H1 (cell line): ENCODE data around the gene GALNT18.

Source experiments
- CEBPB ChIP-seq: IDR thresholded peaks from 2 replicates; pipeline ENCODE4 v1.6.1; 2012; ENCODE audit warnings: low read depth, low read length
- HDAC2 ChIP-seq, 2 experiments: fragments of 300-600 bp in 1 of 2; sonication (generic) in 1 of 2; IDR thresholded peaks; 2 replicates each; pipeline ENCODE4 v1.6.1; 2011 to 2012; ENCODE audit warnings: low read depth in 2 of 2, low read length in 2 of 2, mild to moderate bottlenecking in 2 of 2, moderate library complexity in 2 of 2, borderline replicate concordance in 1 of 2, inconsistent platforms in 1 of 2
- HDAC6 ChIP-seq: IDR thresholded peaks from one replicate; pipeline ENCODE4 v1.7.1; 2012; ENCODE audit warnings: low read depth, mild to moderate bottlenecking, inconsistent platforms, low read length, moderate library complexity
- JUN ChIP-seq: IDR thresholded peaks from 2 replicates; pipeline ENCODE4 v1.6.1; 2011; ENCODE audit warnings: low read depth, mild to moderate bottlenecking, improper control_type of control experiment, low read length
- RAD21 ChIP-seq, 2 experiments: IDR thresholded peaks in 1 of 2; conservative IDR thresholded peaks in 1 of 2; 2 replicates each; pipeline ENCODE4 v1.6.1; 2011; ENCODE audit warnings: low read depth in 2 of 2, low read length in 2 of 2, improper control_type of control experiment in 1 of 2, inconsistent platforms in 1 of 2, mild to moderate bottlenecking in 1 of 2, moderate library complexity in 1 of 2
- TAF1 ChIP-seq: IDR thresholded peaks from 2 replicates; pipeline ENCODE4 v1.6.1; 2011; ENCODE audit warnings: mild to moderate bottlenecking, low read depth, low read length
- TF ChIP-seq, protein P1 (sequence below): IDR thresholded peaks from 2 replicates; pipeline ENCODE4 v1.6.1; 2012; ENCODE audit warnings: inconsistent platforms
- TF ChIP-seq, protein P2 (sequence below), 3 experiments: IDR thresholded peaks; 1 replicate in 2 of 3; 2 replicates in 1 of 3; pipeline versions ENCODE4 v1.5.1 to v1.6.1; 2011; ENCODE audit warnings: low read length in 3 of 3, mild to moderate bottlenecking in 3 of 3, inconsistent platforms in 2 of 3, low read depth in 1 of 3, moderate library complexity in 1 of 3; ENCODE audit not compliant: insufficient read depth in 1 of 3; ENCODE audit errors: control extremely low read depth in 1 of 3

DNA sequence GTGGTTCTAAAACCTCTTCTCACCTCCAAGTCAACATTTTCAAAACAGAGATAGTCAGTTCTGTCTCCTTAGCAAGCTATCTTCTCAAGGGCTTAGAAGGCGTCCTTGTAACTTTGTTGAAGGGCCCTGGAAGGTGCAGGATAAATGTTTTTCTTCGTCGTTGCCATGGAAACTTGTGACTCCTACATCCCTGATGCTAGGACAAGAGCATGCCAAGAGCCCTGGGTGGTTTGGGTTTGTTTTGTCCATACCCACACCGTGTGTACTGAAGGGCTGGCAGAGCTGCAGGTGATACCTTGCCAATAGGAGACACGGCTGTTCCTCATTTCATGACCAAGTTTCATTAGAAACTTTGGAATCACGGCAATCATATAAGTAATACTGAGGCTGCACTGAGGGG, 81.6 kb downstream of the GALNT18 start:
- TF ChIP-seq TAF1 (no peak), HDAC6 (no peak), RAD21 (IDR thresholded peaks at IDR 0.05 in 1 of 2, conservative IDR thresholded peaks at IDR 0.05 in 1 of 2; ENCODE audit: low read depth in 2 of 2, low read length in 2 of 2) (no peak), CEBPB (no peak), JUN (no peak), HDAC2 (IDR thresholded peaks at IDR 0.05; ENCODE audit: borderline replicate concordance in 1 of 2, low read depth in 2 of 2, low read length in 2 of 2) (no peak)
- TF ChIP-seq, protein P1, sequence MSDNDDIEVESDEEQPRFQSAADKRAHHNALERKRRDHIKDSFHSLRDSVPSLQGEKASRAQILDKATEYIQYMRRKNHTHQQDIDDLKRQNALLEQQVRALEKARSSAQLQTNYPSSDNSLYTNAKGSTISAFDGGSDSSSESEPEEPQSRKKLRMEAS: no peak
- TF ChIP-seq, protein P2, sequence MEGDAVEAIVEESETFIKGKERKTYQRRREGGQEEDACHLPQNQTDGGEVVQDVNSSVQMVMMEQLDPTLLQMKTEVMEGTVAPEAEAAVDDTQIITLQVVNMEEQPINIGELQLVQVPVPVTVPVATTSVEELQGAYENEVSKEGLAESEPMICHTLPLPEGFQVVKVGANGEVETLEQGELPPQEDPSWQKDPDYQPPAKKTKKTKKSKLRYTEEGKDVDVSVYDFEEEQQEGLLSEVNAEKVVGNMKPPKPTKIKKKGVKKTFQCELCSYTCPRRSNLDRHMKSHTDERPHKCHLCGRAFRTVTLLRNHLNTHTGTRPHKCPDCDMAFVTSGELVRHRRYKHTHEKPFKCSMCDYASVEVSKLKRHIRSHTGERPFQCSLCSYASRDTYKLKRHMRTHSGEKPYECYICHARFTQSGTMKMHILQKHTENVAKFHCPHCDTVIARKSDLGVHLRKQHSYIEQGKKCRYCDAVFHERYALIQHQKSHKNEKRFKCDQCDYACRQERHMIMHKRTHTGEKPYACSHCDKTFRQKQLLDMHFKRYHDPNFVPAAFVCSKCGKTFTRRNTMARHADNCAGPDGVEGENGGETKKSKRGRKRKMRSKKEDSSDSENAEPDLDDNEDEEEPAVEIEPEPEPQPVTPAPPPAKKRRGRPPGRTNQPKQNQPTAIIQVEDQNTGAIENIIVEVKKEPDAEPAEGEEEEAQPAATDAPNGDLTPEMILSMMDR (IDR thresholded peaks at IDR 0.05; ENCODE audit: control extremely low read depth in 1 of 3, insufficient read depth in 1 of 3, low read depth in 1 of 3, low read length in 3 of 3): no peak
